BE2C (cell line): ENCODE results near the gene RPL18.

Experiments
- DNase-seq: peaks from one replicate; pipeline ENCODE4 v3.0.0-alpha.2; 2020
- H3K27me3 ChIP-seq: fragments of 250-450 bp; sonication (Bioruptor Pico); 2 replicates; pipeline ENCODE4 v1.5.1; 2020; ENCODE audit warnings: mild to moderate bottlenecking
- H3K36me3 ChIP-seq: fragments of 250-450 bp; sonication (Bioruptor Pico); 2 replicates; pipeline ENCODE4 v1.5.1; 2020; ENCODE audit warnings: mild to moderate bottlenecking
- H3K4me1 ChIP-seq: fragments of 250-450 bp; sonication (Bioruptor Pico); 2 replicates; pipeline ENCODE4 v1.5.1; 2020
- H3K4me3 ChIP-seq: 2 replicates; pipeline ENCODE4 v1.5.1; 2011; ENCODE audit warnings: low read depth, low read length
- H3K9me3 ChIP-seq: fragments of 250-450 bp; sonication (Bioruptor Pico); 2 replicates; pipeline ENCODE4 v1.5.1; 2020
- CTCF ChIP-seq: IDR thresholded peaks from 2 replicates; pipeline ENCODE4 v1.5.1; 2012; ENCODE audit warnings: mild to moderate bottlenecking, low read depth, low read length

Gene RPL18

GRCh38 chr19:48639483-48640375, 20.8 kb upstream of the RPL18 start:
- H3K36me3 ChIP-seq = no peaks in the 10 kb centered on the region
- no peak for TF ChIP-seq CTCF
- peaks cover 10% of the 10 kb centered on the region for H3K4me1 ChIP-seq
- H3K27me3 ChIP-seq = no peaks in the 10 kb centered on the region
- H3K9me3 ChIP-seq = no peaks in the 10 kb centered on the region
- no peak overlapping the region for H3K4me3 ChIP-seq
- no peak for DNase-seq

GRCh38 chr19:48638831-48639381, 19.9 kb upstream of the RPL18 start:
- no peak for TF ChIP-seq CTCF
- Histone ChIP-seq H3K4me3 (no peak overlapping the region), H3K4me1 (peaks cover 16% of the 10 kb centered on the region), H3K9me3 (no peaks in the 10 kb centered on the region), H3K36me3 (no peaks in the 10 kb centered on the region), H3K27me3 (no peaks in the 10 kb centered on the region)
- peak; percentile 29 for DNase-seq

GRCh38 chr19:48637948-48638830, 19.2 kb upstream of the RPL18 start:
- Histone ChIP-seq H3K9me3 (no peaks in the 10 kb centered on the region), H3K4me1 (peaks cover 22% of the 10 kb centered on the region), H3K4me3 (peak overlapping the region; percentile 29), H3K27me3 (no peaks in the 10 kb centered on the region), H3K36me3 (no peaks in the 10 kb centered on the region)
- TF ChIP-seq CTCF = peak; percentile 11; the same call in 1 of the 2 replicates
- peak; percentile 83 for DNase-seq

- Histone ChIP-seq H3K4me3 (peak overlapping the region; percentile 65), H3K36me3 (no peaks in the 10 kb centered on the region), H3K27me3 (no peaks in the 10 kb centered on the region), H3K4me1 (peaks cover 22% of the 10 kb centered on the region), H3K9me3 (no peaks in the 10 kb centered on the region)
- peak; percentile 99 for DNase-seq
- TF ChIP-seq CTCF = no peak
Measured at GRCh38 chr19:48637449-48637947, 18.5 kb upstream of the RPL18 start.

- Histone ChIP-seq H3K4me1 (peaks cover 22% of the 10 kb centered on the region), H3K9me3 (no peaks in the 10 kb centered on the region), H3K36me3 (no peaks in the 10 kb centered on the region), H3K4me3 (peak within 1 kb of the TSS; percentile 65), H3K27me3 (no peaks in the 10 kb centered on the region)
- DNase-seq = peak; percentile 65
- no peak; the same call in 1 of the 2 replicates for TF ChIP-seq CTCF
Measured at GRCh38 chr19:48636859-48637448, 18.0 kb upstream of the RPL18 start, which contains the start of gene DBP. DBP (minus strand) TSS chr19:48637379; CDS start chr19:48636994, 385 bp downstream.
